Small intestine (tissue), 7 donors: ENCODE measurements around the gene PNMA6A. TPM values are rescaled to one million over a fixed set of nuclear protein-coding genes. Genes with fewer than 3 reads are reported as not detected.
"Not testable (repeated sequence)": the region's sequence is repeated elsewhere in the genome, so short reads cannot be mapped to it uniquely, and the experiment has no call there.

ENCODE experiments used
- DNase-seq, 2 donors: peaks; one replicate each; pipeline versions ENCODE4 v3.0.0 to v3.0.0-alpha.2; 2013
- FAIRE-seq: peaks from 2 replicates; lab custom pipeline; 2012; peaks lifted over from hg19 to GRCh38; lab: Jason Lieb, UNC
- H3K27ac ChIP-seq, 3 donors: one replicate each; pipeline ENCODE4 v1.5.1; 2013; ENCODE audit warnings: low read length in 2 of 3, mild to moderate bottlenecking in 2 of 3, control low read depth in 1 of 3, inconsistent platforms in 1 of 3, low read depth in 1 of 3, moderate library complexity in 1 of 3
- H3K27me3 ChIP-seq, 3 donors: one replicate each; pipeline ENCODE4 v1.6.1; 2013; ENCODE audit warnings: low read length in 3 of 3, inconsistent platforms in 1 of 3; ENCODE audit not compliant: control insufficient read depth in 3 of 3, insufficient read depth in 3 of 3
- H3K36me3 ChIP-seq, 3 donors: one replicate each; pipeline ENCODE4 v1.6.1; 2013; ENCODE audit warnings: low read length in 3 of 3, inconsistent platforms in 1 of 3, low read depth in 1 of 3, mild to moderate bottlenecking in 1 of 3, moderate library complexity in 1 of 3; ENCODE audit not compliant: control insufficient read depth in 3 of 3, insufficient read depth in 2 of 3
- H3K4me1 ChIP-seq, 3 donors: one replicate each; pipeline ENCODE4 v1.6.1; 2013; ENCODE audit warnings: low read length in 2 of 3, inconsistent platforms in 1 of 3, low read depth in 1 of 3, mild to moderate bottlenecking in 1 of 3, moderate library complexity in 1 of 3; ENCODE audit not compliant: control insufficient read depth in 3 of 3, insufficient read depth in 2 of 3
- H3K4me3 ChIP-seq, 3 donors: one replicate each; pipeline ENCODE4 v1.5.1; 2013; ENCODE audit warnings: low read length in 3 of 3, control low read depth in 1 of 3, inconsistent platforms in 1 of 3, low read depth in 1 of 3, mild to moderate bottlenecking in 1 of 3, moderate library complexity in 1 of 3
- H3K9me3 ChIP-seq, 2 donors: one replicate each; pipeline ENCODE4 v1.6.1; 2013; ENCODE audit warnings: low read depth in 1 of 2, low read length in 1 of 2; ENCODE audit not compliant: control insufficient read depth in 2 of 2, insufficient read depth in 1 of 2
- WGBS, 3 donors: extraction: QIAGEN DNeasy Blood & Tissue Kit; methylation state at CpG; one replicate each; pipeline ENCODE4 v1.1.7; 2013; 5-methylcytosine and 5-hydroxymethylcytosine counted together
- polyA plus RNA-seq, 4 donors: library from polyadenylated mRNA; stranded (reverse) in 3 of 4; unstranded in 1 of 4; fragments of 200-250 nt in 3 of 4; fragments of 120-200 nt in 1 of 4; gene quantifications; one replicate each; pipeline versions ENCODE4 v1.2.1 to v1.2.3, GENCODE V29; 2013
- donor health status: healthy with polysubstance abuse.
- donor health status: control.
- donor health status: control.
- donor health status: Bipolar disorder and iron deficiency.
- donor health status: healthy.

PNMA6A gene
- polyA plus RNA-seq, 4 donors, result 1.8 to 12.0 TPM; not detected in 2

DNA sequence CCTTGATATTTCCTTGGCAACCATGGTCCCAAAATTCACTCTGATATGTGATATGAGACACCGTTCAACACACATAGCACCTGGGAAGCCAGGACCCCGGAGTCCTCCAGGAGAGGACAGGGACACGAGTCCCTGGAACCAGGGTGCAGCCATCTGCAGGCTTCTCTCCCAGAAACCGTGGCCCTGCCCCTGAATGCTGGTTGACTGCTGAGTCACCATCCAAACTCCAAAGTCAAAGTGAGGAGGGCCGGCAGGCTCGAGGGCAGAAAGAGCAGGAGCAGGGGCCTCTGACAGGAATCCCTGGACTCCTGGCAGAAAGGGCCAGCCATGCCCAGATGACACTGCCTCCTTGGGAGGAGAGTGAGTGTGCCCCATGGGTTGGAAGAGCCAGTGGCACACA lies 6.9 kb upstream of the PNMA6A start:
- Histone ChIP-seq H3K27ac (no peak overlapping the region), H3K4me3 (no peak overlapping the region), H3K4me1 (peaks cover 0 to 21% (median 0%) of the 10 kb centered on the region in 3 donors), H3K9me3 (no peaks in the 10 kb centered on the region), H3K36me3 (no peaks in the 10 kb centered on the region), H3K27me3 (no peaks in the 10 kb centered on the region)
- FAIRE-seq, result no peak
- peak; percentile 2 to 62 for DNase-seq
- 16 to 62% (median 45%) methylated on average over 6 of the region's 6 CpGs for WGBS, 3 donors

- H3K27ac ChIP-seq, H3K9me3 ChIP-seq, H3K4me3 ChIP-seq, H3K36me3 ChIP-seq, FAIRE-seq, H3K27me3 ChIP-seq, DNase-seq: not testable (repeated sequence)
- 65% methylated on average over 3 of the region's 12 CpGs; no CpG with 5 or more reads in 2 of the 3 donors for WGBS, 3 donors
- peaks cover 0 to 21% (median 0%) of the 10 kb centered on the region in 3 donors for H3K4me1 ChIP-seq
Measured at GRCh38 chrX:153066402-153066801, 5.9 kb upstream of the PNMA6A start.

DNA sequence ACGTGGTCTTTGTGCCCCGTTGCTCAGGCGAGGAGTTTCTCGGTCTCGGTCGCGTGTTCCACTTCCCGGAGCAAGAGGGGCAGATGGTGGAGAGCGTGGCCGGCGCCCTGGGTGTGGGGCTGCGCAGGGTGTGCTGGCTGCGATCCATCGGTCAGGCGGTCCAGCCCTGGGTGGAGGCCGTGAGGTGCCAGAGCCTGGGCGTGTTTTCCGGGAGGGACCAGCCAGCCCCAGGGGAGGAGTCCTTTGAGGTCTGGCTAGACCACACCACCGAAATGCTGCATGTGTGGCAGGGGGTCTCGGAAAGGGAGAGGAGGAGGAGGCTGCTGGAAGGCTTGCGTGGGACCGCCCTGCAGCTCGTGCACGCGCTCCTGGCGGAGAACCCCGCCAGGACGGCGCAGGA lies 1.1 kb downstream of the PNMA6A start:
- not testable (repeated sequence) for H3K27ac ChIP-seq, FAIRE-seq, H3K27me3 ChIP-seq, DNase-seq, H3K4me3 ChIP-seq, H3K9me3 ChIP-seq, H3K4me1 ChIP-seq, H3K36me3 ChIP-seq
- 95% methylated on average over 6 of the region's 29 CpGs; no CpG with 5 or more reads in 2 of the 3 donors for WGBS, 3 donors

DNA sequence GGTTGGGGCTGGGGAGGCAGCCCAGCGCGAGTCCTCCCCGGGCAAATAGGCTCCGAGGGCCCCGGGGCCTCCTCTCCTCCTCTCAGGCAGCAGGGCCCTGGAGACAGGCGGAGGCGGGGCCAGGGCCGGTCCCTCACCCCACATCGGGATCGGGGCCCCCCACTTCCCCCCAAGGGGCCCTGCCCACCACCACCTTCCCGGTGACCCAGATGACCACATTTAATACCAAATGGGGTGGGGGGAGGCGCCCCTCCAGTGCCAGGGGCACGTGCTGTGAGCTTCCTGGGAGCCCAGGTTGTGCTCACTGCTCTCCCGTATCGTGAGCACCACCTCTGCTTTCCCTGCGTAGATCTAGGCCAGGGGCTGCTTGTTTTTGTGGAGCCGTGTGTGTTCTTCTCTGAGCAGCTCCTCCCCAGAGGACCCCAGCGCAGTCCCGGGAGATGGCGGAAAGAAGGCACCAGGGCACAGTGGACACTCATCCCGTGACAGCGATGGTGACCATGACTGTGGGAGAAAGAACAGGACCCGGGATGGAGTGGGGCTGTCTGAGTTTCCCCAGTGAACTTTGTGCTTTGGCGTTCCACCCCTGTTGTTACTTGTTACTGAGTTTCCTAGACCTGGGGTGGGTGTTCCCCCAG lies 2.1 kb downstream of the PNMA6A start:
- FAIRE-seq, result no peak

GRCh38 chrX:153074935-153075334 lies 2.7 kb downstream of the PNMA6A start:
- no peak overlapping the region for H3K4me3 ChIP-seq
- H3K27ac ChIP-seq, result no peak overlapping the region
- H3K36me3 ChIP-seq, result no peaks in the 10 kb centered on the region
- WGBS, 3 donors, result 63 to 83% (median 77%) methylated on average over 9 to 11 of the region's 11 CpGs
- DNase-seq, result no peak
- H3K27me3 ChIP-seq, result no peaks in the 10 kb centered on the region
- H3K9me3 ChIP-seq, result no peaks in the 10 kb centered on the region
- no peak for FAIRE-seq
- no peaks in the 10 kb centered on the region for H3K4me1 ChIP-seq

More for the DNA sequence above, 2.1 kb downstream of the PNMA6A start:
- Histone ChIP-seq H3K4me3 (no peak overlapping the region), H3K27me3 (no peaks in the 10 kb centered on the region), H3K9me3 (no peaks in the 10 kb centered on the region), H3K4me1 (no peaks in the 10 kb centered on the region), H3K27ac (no peak overlapping the region), H3K36me3 (no peaks in the 10 kb centered on the region)
- WGBS, 3 donors, result 58 to 72% (median 71%) methylated on average over 5 to 19 of the region's 24 CpGs
- DNase-seq, result peak in 1 of 2 donors; percentile 29

DNA sequence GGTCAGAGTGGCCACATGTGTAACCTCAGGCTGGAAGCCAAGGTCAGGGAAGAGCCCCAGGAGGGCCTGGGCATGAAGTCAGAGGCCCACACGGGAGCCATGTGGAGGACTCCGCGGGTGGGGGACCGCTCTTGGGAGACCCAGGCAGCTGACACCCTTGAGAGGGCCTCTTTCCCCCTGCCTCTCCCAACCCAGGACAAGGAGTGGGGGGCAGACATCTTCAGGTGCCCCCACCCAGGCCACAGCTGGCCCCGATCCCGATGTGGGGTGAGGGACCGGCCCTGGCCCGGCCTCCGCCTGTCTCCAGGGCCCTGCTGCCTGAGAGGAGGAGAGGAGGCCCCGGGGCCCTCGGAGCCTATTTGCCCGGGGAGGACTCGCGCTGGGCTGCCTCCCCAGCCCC lies 3.1 kb downstream of the PNMA6A start:
- no peak overlapping the region for H3K4me3 ChIP-seq
- DNase-seq (no peak), FAIRE-seq (no peak)
- no peaks in the 10 kb centered on the region for H3K4me1 ChIP-seq
- WGBS, 3 donors, result 80 to 96% (median 95%) methylated on average over 1 to 9 of the region's 14 CpGs
- H3K9me3 ChIP-seq, result no peaks in the 10 kb centered on the region
- H3K36me3 ChIP-seq, result no peaks in the 10 kb centered on the region
- no peak overlapping the region for H3K27ac ChIP-seq
- no peaks in the 10 kb centered on the region for H3K27me3 ChIP-seq

GRCh38 chrX:153077437-153078135 lies 5.3 kb downstream of the PNMA6A start:
- H3K9me3 ChIP-seq, H3K4me3 ChIP-seq, H3K36me3 ChIP-seq, DNase-seq, H3K27me3 ChIP-seq, H3K4me1 ChIP-seq, FAIRE-seq, H3K27ac ChIP-seq: not testable (repeated sequence)
- no CpG with 5 or more reads among the region's 76 CpGs for WGBS, 3 donors

DNA sequence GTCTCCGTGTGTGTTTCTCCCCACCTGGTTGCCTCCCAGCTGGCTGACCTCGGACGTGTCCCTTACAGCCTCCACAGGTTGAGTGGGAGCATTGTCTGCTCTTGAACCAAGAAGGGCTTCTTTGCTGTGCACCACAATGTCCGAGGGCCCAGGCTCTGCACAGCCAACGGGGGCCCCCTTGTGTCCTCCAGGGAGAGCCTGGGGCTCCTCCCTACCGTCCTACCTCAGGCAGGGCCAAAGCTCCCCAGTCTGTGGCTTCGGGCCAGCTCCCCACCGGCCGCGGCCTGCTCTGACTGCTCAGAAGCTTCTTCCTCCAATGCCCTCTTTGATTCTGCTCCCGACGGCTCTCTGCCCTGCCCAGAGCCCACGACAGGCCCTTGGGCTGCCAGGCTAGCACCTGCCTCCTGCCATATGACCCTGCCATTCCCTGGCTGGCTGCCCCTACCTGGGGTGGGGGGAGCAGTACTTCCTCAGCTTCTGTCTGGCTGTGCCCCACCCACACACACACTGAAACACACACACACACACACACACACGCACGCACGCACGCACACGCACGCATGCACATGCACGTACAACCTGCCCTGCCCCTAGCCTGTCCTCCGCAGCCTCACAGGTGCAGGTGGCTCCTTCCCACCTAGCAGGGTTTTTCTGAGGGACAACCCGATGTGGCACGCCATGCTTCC lies 11.1 kb downstream of the PNMA6A start:
- not testable (repeated sequence) for DNase-seq, H3K36me3 ChIP-seq, H3K4me3 ChIP-seq, H3K9me3 ChIP-seq, H3K27me3 ChIP-seq, H3K4me1 ChIP-seq, FAIRE-seq, H3K27ac ChIP-seq
- 43 to 73% (median 56%) methylated on average over 4 to 10 of the region's 23 CpGs for WGBS, 3 donors
